Activated naive CD4-positive, alpha-beta T cell treated with anti-CD3 and anti-CD28 coated beads, Interleukin-2, amount 10 ng/mL, durations not matched to agents 7 days and 5 days (primary cell): ENCODE measurements around the gene UPK3A.
A peak's percentile ranks its signal among the peaks of the same experiment; 100 is the strongest.
"Not testable (repeated sequence)": the region's sequence is repeated elsewhere in the genome, so short reads cannot be mapped to it uniquely, and the experiment has no call there.

ENCODE experiments used
- CTCF ChIA-PET: fragments of 350-600 bp; sonication (Branson Sonifier 250); formaldehyde crosslinking; loops from one replicate; lab custom pipeline; 2021; ENCODE audit warnings: antibody characterized with exemption; lab: Charles Lee
- DNase-seq: peaks from one replicate; pipeline ENCODE4 v3.0.0-alpha.2; 2020
- H3K27ac Mint-ChIP-seq: one replicate; pipeline ENCODE4 v1.8.0; 2021; ENCODE audit warnings: mild to moderate bottlenecking, moderate library complexity, mixed read lengths
- H3K27me3 Mint-ChIP-seq: one replicate; pipeline ENCODE4 v1.8.0; 2021; ENCODE audit warnings: mild to moderate bottlenecking, mixed read lengths
- H3K36me3 Mint-ChIP-seq: one replicate; pipeline ENCODE4 v1.8.0; 2021; ENCODE audit warnings: mixed read lengths
- H3K4me1 Mint-ChIP-seq: one replicate; pipeline ENCODE4 v1.8.0; 2021; ENCODE audit warnings: mixed read lengths
- H3K4me3 Mint-ChIP-seq: one replicate; pipeline ENCODE4 v1.8.0; 2021; ENCODE audit warnings: mild to moderate bottlenecking, moderate library complexity, mixed read lengths
- H3K9me3 Mint-ChIP-seq: one replicate; pipeline ENCODE4 v1.8.0; 2021; ENCODE audit warnings: mixed read lengths

The UPK3A gene

DNA sequence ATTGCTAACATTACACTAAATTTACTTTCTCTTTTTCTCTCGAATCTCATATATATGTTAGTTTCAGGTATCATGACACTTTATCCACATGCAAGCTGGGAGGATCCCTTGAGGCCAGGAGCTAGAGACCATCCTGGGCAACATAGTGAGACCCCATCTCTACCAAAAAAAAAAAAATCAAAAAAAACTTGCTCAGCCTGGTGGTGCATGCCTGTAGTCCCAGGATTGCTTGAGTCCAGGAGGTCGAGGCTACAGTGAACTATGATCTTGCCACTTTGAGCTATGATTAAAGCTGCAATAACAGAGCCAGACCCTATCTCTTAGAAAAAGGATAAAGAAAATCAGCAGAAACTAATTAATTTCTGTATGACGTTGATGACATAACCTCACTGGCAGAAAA is 3.7 kb upstream of the UPK3A start:
- Mint-ChIP-seq H3K36me3 (no peaks in the 10 kb centered on the region), H3K4me1 (peaks cover 16% of the 10 kb centered on the region), H3K27me3 (peaks cover 51% of the 10 kb centered on the region), H3K4me3 (no peak overlapping the region), H3K27ac (no peak overlapping the region), H3K9me3 (no peaks in the 10 kb centered on the region)
- CTCF ChIA-PET, result no interaction called here
- DNase-seq, result no peak

DNA sequence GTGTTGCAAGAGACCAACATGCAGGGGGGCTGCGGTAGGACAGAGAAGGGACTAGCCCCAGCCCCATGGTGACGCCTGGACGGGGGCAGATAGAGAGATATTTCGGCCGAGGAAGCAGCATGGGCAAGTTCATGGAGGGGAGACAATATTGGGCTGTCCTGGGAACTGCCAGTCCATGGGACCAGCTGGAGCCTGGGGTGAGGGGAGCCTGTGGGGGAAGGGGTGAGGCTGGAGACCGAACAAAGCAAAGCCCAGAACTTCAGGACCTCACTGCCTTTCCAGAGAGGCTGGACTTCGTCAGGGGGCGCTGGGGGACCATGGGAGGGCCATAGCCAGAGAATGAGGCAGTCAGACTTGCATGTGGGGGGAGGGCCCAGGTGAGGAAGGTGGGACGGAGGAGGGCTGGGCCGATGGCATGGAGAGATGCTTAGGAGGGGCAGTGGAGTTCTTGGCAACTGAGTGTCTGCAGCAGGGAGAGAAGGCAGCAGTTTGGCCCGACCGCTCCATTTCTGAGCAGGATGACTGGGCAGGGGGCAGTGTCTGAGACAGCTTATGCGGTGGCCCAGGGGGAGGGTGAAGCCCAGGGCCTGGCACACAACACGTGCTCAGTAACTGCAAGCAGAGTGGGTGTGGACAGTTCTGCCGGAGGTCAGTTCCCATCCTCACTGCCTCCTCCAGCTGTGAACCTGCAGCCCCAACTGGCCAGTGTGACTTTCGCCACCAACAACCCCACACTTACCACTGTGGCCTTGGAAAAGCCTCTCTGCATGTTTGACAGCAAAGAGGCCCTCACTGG is 712 bp downstream of the UPK3A start:
- CTCF ChIA-PET, result no interaction called here
- H3K27ac Mint-ChIP-seq, result no peak overlapping the region
- H3K4me1 Mint-ChIP-seq, result peaks cover 9% of the 10 kb centered on the region
- no peak overlapping the region for H3K4me3 Mint-ChIP-seq
- H3K36me3 Mint-ChIP-seq, result no peaks in the 10 kb centered on the region
- no peak for DNase-seq
- no peaks in the 10 kb centered on the region for H3K9me3 Mint-ChIP-seq
- peaks cover 62% of the 10 kb centered on the region for H3K27me3 Mint-ChIP-seq

DNA sequence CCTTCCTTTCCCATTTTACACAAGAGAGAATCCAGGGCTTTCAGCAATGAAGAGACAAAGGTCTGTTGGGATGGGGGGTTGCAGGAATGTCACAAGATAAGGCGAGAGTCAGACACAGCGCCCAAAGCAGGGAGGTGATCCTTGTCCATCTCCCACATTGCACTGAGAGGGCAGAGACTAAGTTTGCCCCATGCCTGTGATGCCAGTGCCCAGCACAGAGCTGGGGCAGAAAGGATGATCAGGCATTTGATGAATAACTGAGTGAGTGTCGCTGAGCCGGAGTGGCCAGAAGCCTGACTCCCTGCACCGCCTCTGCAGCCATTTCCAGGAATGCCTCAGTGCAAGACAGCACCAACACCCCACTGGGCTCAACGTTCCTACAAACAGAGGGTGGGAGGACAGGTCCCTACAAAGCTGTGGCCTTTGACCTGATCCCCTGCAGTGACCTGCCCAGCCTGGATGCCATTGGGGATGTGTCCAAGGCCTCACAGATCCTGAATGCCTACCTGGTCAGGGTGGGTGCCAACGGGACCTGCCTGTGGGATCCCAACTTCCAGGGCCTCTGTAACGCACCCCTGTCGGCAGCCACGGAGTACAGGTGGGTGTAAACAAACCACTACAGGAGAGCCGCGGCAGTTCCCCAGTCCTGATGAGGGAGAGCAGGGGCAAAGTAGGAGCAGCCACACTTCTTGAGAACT is 2.3 kb downstream of the UPK3A start:
- no peak for DNase-seq
- no peaks in the 10 kb centered on the region for H3K9me3 Mint-ChIP-seq
- peaks cover 51% of the 10 kb centered on the region for H3K27me3 Mint-ChIP-seq
- no peak overlapping the region for H3K27ac Mint-ChIP-seq
- H3K4me3 Mint-ChIP-seq, result no peak overlapping the region
- CTCF ChIA-PET, result no interaction called here
- H3K4me1 Mint-ChIP-seq, result peaks cover 3% of the 10 kb centered on the region
- H3K36me3 Mint-ChIP-seq, result no peaks in the 10 kb centered on the region

DNA sequence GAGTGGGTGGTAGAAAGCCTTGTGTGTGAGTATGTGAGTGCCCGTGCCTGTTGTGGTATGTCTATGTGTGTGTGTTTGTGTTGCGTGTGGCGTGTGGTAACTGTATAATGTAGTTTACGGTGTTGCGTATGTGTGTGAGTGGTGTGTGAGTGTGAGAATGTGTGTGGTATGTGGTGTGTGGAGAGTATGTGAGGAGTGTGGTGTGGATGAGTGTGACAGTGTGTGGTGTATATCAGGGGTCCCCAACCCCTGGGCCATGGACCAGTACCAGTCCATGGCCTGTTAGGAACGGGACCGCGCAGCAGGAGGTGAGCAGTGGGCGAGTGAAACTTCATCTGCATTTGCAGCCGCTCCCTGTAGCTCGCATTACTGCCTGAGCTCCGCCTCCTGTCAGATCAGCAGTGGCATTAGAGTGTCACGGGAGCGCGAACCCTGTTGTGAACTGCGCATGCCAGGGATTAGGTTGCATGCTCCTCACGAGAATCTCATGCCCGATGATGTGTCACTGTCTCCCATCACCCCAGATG is 5.7 kb downstream of the UPK3A start:
- DNase-seq, result no peak
- Mint-ChIP-seq H3K4me1 (peaks cover 3% of the 10 kb centered on the region), H3K4me3 (no peak overlapping the region), H3K36me3 (no peaks in the 10 kb centered on the region), H3K27me3 (peaks cover 23% of the 10 kb centered on the region), H3K9me3 (no peaks in the 10 kb centered on the region), H3K27ac (no peak overlapping the region)
- CTCF ChIA-PET, result interaction anchor here (0.5 kb wide), 1 partner anchor 25 kb away, joined by 3 read pairs; no protein-coding TSS in a partner anchor

DNA sequence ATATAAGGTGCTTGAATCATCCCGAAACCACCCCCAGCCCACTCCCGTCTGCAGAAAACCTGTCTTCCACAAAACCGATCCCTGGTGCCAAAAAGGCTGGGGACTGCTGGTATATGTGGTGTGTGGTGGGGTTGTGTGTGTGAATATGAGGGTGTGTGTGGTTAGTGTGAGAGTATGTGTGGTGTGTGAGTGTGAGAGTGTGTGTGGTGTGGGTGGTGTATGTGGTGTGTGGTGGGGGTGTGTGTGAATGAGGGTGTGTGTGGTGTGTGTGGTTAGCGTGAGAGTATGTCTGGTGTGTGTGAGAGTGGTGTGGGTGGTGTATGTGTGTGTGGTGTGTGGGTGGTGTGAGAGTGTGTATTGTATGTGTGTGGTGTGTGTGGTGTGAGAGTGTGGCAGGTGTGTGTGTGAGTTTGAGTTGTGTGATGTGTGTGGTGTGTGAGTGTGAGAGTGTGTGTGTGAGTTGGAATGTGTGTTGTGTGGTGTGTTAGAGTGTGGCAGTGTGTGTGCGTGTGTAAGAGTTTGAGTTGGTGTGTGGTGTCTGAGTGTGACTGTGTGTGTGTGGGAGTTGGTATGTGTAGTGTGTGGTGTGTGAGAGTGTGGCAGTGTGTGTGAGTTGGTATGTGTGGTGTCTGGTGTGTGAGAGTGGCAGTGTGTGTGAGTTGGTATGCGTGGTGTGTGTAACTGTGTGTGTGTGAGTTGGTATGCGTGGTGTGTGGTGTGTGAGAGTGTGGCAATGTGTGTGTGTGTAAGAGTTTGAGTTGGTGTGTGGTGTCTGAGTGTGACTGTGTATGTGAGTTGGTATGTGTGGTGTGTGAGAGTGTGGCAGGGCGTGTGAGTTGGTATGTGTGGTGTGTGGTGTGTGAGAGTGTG is 6.5 kb downstream of the UPK3A start:
- Mint-ChIP-seq H3K36me3 (no peaks in the 10 kb centered on the region), H3K27ac (no peak overlapping the region), H3K4me1 (peaks cover 11% of the 10 kb centered on the region), H3K27me3 (peaks cover 14% of the 10 kb centered on the region), H3K9me3 (no peaks in the 10 kb centered on the region), H3K4me3 (no peak overlapping the region)
- no peak for DNase-seq
- CTCF ChIA-PET, result no interaction called here

DNA sequence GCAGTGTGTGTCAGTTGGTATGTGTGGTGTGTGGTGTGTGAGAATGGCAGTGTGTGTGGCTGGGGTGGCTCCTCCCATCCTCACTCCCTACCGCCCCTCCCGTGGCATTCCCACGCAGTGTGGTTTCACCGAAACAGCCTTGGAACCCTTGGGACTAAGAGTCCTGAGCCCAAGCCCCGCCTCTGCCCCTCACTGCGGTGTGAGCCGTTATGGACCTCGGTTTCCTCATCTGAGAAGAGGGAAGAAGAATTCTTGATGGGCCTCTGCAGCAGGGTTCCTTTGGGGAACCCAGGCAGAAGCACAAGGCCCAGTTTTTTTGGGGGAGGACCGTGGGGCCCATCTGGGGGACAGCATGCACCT is 7.2 kb downstream of the UPK3A start:
- Mint-ChIP-seq H3K4me3 (no peak overlapping the region), H3K4me1 (peaks cover 17% of the 10 kb centered on the region), H3K27me3 (peaks cover 8% of the 10 kb centered on the region), H3K9me3 (no peaks in the 10 kb centered on the region), H3K36me3 (no peaks in the 10 kb centered on the region), H3K27ac (no peak overlapping the region)
- CTCF ChIA-PET, result no interaction called here
- DNase-seq, result no peak

DNA sequence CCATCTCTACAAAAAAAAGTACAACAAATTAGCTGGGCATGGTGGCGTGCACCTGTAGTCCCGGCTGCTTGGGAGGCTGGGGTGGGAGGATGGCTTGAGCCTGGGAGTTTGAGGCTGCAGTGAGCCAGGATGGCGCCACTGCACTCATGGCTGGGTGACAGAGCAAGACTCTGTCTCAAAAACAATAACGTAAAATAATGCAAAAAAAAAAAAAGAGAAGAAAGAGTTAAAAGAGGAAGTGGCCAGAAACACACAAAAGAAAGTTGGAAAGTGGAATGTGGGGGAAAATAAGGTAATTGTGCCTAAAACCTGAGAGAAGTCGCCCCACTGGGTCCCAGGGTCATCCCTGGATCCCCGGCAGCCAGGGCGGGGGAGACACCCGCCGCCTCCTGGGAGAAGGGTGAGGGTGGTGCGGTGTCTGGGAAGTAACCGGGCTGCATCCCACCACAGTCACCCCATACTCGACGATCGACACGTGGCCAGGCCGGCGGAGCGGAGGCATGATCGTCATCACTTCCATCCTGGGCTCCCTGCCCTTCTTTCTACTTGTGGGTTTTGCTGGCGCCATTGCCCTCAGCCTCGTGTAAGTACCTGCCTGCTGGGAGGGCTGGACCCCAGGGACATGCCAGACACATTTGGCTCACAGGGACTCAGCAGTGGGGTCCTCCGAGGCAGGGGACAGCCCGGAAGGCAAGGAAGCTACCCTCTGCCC is 8.1 kb downstream of the UPK3A start:
- CTCF ChIA-PET, result no interaction called here
- Mint-ChIP-seq H3K9me3 (no peaks in the 10 kb centered on the region), H3K27me3 (peaks cover 4% of the 10 kb centered on the region), H3K27ac (no peak overlapping the region), H3K36me3 (no peaks in the 10 kb centered on the region), H3K4me1 (peaks cover 27% of the 10 kb centered on the region), H3K4me3 (no peak overlapping the region)
- no peak for DNase-seq

DNA sequence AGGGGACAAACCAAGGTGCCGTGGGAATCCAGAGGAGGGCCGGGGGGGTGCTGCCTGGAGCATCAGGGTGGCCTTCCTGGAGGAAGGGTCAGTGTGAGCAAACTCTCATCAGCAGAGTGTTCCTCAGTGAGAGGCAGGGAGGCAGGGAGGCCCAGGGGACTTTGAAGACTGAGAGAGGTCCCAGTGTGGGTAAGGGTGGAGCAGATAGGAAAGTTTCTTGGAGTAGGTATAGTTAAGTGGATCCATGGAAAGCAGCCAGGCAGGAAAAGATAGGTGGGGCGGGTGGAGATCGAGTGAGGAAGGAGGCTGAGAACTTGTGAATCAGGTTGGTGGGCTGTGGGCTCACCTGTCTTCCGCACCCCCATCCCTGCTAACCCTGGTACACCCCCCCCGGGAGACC is 9.3 kb downstream of the UPK3A start:
- CTCF ChIA-PET, result no interaction called here

DNA sequence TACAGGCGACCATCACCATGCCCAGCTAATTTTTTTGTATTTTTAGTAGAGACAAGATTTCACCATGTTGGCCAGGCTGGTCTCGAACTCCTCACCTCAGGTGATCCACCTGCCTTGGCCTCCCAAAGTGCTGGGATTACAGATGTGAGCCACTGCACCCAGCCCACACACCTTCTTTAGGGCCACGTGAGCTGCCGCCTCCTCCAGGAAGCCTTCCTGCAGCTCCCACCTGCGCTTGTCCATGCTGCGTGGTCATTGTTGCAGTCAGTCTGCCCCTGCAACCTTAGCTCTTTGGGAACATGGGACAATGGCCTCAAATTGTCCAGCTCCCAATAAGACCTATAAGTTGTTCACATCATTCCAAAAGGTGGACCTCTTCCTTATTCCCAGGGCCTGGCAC is 10.3 kb downstream of the UPK3A start:
- not testable (repeated sequence) for H3K27ac Mint-ChIP-seq

More for the DNA sequence above, 9.3 kb downstream of the UPK3A start:
- Mint-ChIP-seq H3K27ac (no peak overlapping the region), H3K9me3 (no peaks in the 10 kb centered on the region), H3K36me3 (no peaks in the 10 kb centered on the region), H3K27me3 (peaks cover 4% of the 10 kb centered on the region), H3K4me1 (peaks cover 35% of the 10 kb centered on the region), H3K4me3 (no peak overlapping the region)
- DNase-seq, result no peak

DNA sequence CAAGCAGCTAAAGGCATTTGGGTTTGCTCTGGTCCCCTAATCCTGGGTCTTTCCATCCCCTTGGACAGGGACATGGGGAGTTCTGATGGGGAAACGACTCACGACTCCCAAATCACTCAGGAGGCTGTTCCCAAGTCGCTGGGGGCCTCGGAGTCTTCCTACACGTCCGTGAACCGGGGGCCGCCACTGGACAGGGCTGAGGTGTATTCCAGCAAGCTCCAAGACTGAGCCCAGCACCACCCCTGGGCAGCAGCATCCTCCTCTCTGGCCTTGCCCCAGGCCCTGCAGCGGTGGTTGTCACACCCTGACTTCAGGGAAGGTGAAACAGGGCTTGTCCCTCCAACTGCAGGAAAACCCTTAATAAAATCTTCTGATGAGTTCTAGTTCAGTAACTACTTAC is 10.7 kb downstream of the UPK3A start:
- H3K27me3 Mint-ChIP-seq, result peaks cover 8% of the 10 kb centered on the region
- no peak for DNase-seq
- H3K36me3 Mint-ChIP-seq, result no peaks in the 10 kb centered on the region
- CTCF ChIA-PET, result no interaction called here
- no peak overlapping the region for H3K4me3 Mint-ChIP-seq
- H3K4me1 Mint-ChIP-seq, result peaks cover 39% of the 10 kb centered on the region
- H3K9me3 Mint-ChIP-seq, result no peaks in the 10 kb centered on the region
- peak overlapping the region; percentile 73 for H3K27ac Mint-ChIP-seq

More for the DNA sequence above, 10.3 kb downstream of the UPK3A start:
- DNase-seq, H3K27me3 Mint-ChIP-seq, H3K4me3 Mint-ChIP-seq, H3K36me3 Mint-ChIP-seq, H3K9me3 Mint-ChIP-seq, CTCF ChIA-PET: not testable (repeated sequence)
- H3K4me1 Mint-ChIP-seq, result peaks cover 39% of the 10 kb centered on the region

DNA sequence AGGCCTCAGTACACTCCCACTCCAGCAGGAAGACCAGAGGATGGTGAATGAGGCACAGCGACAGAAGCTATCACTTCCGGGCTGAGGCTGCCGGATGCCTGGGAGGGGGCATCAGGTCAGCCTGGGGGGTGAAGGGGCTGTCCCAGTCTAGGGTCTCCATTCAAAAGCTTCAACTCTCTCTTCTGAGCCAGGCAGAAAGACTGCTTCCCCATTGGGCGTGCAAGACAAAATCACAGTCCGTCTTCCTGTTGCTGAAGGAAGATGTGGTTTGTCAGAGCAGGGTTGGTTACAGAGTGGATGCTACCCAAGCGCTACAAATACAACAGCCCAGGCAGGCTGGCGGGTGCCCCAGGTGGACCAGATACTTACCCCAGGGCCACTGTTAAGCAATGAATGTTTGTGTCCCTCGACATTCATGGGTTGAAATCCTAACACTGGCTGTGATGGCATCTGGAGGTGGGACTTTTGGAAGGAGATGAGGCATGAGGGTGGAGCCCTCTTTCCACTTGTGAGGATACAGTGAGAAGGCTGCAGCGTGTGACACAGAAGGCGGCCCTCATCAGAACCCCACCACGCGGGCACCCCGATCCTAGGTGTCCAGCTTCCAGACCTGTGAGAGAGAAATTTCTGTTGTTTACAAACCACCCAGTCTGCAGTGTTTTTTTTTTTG is 12.0 kb downstream of the UPK3A start:
- peaks cover 39% of the 10 kb centered on the region for H3K4me1 Mint-ChIP-seq
- CTCF ChIA-PET, result no interaction called here
- H3K9me3 Mint-ChIP-seq, result no peaks in the 10 kb centered on the region
- peak overlapping the region; percentile 50 for H3K4me3 Mint-ChIP-seq
- H3K27me3 Mint-ChIP-seq, result peaks cover 12% of the 10 kb centered on the region
- H3K27ac Mint-ChIP-seq, result peak overlapping the region; percentile 88
- DNase-seq, result peak; percentile 71
- H3K36me3 Mint-ChIP-seq, result no peaks in the 10 kb centered on the region

DNA sequence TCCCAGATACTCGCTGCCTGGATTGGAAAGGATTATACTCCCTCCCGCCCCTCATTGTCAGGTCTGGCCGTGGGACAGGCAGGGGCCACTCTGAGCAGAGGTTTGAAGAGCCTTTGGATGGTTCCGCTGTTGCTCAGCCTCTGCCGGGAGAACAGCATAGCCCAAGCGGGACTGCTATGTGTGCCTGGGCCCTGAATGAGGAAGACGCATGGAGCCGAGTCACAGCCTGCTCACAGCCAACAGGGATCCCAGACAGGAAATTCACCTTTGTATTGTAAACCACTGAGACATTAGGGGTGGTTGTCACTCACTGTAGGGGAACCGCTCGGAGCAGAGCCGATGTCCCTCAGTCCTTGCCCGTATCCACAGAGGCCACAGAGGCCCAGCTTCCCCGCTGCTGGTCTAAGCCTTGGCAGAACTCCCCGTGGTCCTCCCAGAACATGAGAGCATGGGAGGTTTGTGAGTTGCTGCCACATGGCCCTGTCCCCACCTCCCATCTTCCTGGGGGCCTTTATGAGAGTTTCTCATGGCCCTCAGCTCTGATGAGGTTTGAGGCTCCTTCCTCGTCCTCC is 14.3 kb downstream of the UPK3A start:
- Mint-ChIP-seq H3K27ac (no peak overlapping the region), H3K9me3 (no peaks in the 10 kb centered on the region), H3K27me3 (peaks cover 10% of the 10 kb centered on the region), H3K36me3 (no peaks in the 10 kb centered on the region), H3K4me1 (peaks cover 41% of the 10 kb centered on the region), H3K4me3 (no peak overlapping the region)
- no peak for DNase-seq
- CTCF ChIA-PET, result no interaction called here

DNA sequence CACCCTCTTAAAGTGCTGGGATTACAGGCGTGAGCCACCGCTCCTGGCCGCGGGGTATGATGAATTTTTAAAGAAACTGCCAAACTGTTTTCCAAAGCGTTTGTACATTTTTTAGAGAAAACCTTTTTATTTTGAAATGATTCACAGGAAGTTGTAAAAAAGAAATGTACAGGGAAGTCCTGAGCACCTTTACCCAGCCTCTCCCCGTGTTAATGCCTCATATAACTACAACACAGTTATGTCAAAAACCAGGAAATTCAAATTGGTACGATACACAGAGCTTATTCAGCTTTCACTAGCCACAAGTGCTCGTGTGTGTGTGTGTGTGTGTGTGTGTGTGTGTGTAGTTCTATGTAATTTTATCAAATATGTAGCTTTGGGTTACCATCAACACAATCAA is 18.0 kb downstream of the UPK3A start:
- no peak for DNase-seq
- Mint-ChIP-seq H3K4me1 (peaks cover 20% of the 10 kb centered on the region), H3K27ac (no peak overlapping the region), H3K36me3 (no peaks in the 10 kb centered on the region), H3K27me3 (peaks cover 12% of the 10 kb centered on the region), H3K9me3 (no peaks in the 10 kb centered on the region), H3K4me3 (no peak overlapping the region)
- CTCF ChIA-PET, result no interaction called here
